Stimulated activated effector memory CD8-positive, alpha-beta T cell treated with anti-CD3 and anti-CD28 coated beads, Interleukin-12 subunit alpha, Interleukin-12 subunit beta, amount 100 ng/mL, for 72 hours (primary cell): ENCODE results near the gene GPD1.

ENCODE experiments used
- ATAC-seq: fragments of 150-1000 bp; cut with Tn5 transposase; 2 replicates; pipeline ENCODE4 v1.10.0; 2021
- DNase-seq, 2 donors: peaks; one replicate each; pipeline ENCODE4 v3.0.0; 2021 to 2022; ENCODE audit warnings: low spot score in 2 of 2
- H3K27ac Mint-ChIP-seq: one replicate; pipeline ENCODE4 v1.8.0; 2022; ENCODE audit warnings: mild to moderate bottlenecking, mixed read lengths
- H3K36me3 Mint-ChIP-seq: one replicate; pipeline ENCODE4 v1.8.0; 2022; ENCODE audit warnings: mild to moderate bottlenecking, mixed read lengths
- H3K4me1 Mint-ChIP-seq: one replicate; pipeline ENCODE4 v1.8.0; 2022; ENCODE audit warnings: mixed read lengths
- H3K4me3 Mint-ChIP-seq: one replicate; pipeline ENCODE4 v1.8.0; 2022; ENCODE audit warnings: mild to moderate bottlenecking, mixed read lengths
- H3K9me3 Mint-ChIP-seq: one replicate; pipeline ENCODE4 v1.8.0; 2022; ENCODE audit warnings: mixed read lengths

Gene GPD1

GRCh38 chr12:50103351-50103750, 457 bp upstream of the GPD1 start:
- Mint-ChIP-seq H3K4me1 (peaks cover 6% of the 10 kb centered on the region), H3K36me3 (peaks cover 35% of the 10 kb centered on the region), H3K27ac (peak overlapping the region; percentile 82), H3K4me3 (no peak overlapping the region), H3K9me3 (no peaks in the 10 kb centered on the region)
- no peak for DNase-seq
- ATAC-seq: no peak

- H3K4me1 Mint-ChIP-seq: peaks cover 6% of the 10 kb centered on the region
- H3K4me3 Mint-ChIP-seq: no peak overlapping the region
- H3K27ac Mint-ChIP-seq: peak overlapping the region; percentile 70
- H3K9me3 Mint-ChIP-seq: no peaks in the 10 kb centered on the region
- ATAC-seq (no peak), DNase-seq (no peak)
- H3K36me3 Mint-ChIP-seq: peaks cover 21% of the 10 kb centered on the region
Measured at GRCh38 chr12:50104417-50105366, 884 bp downstream of the GPD1 start.

- DNase-seq (no peak), ATAC-seq (no peak)
- H3K4me3 Mint-ChIP-seq: no peak overlapping the region
- peaks cover 11% of the 10 kb centered on the region for H3K36me3 Mint-ChIP-seq
- no peak overlapping the region for H3K27ac Mint-ChIP-seq
- H3K4me1 Mint-ChIP-seq: peaks cover 17% of the 10 kb centered on the region
- no peaks in the 10 kb centered on the region for H3K9me3 Mint-ChIP-seq
Measured at GRCh38 chr12:50105913-50106450, 2.2 kb downstream of the GPD1 start.

- no peak for DNase-seq
- Mint-ChIP-seq H3K4me1 (peaks cover 25% of the 10 kb centered on the region), H3K36me3 (peaks cover 9% of the 10 kb centered on the region), H3K9me3 (no peaks in the 10 kb centered on the region), H3K27ac (no peak overlapping the region), H3K4me3 (no peak overlapping the region)
- ATAC-seq: no peak
Measured at GRCh38 chr12:50106907-50107306, 3.1 kb downstream of the GPD1 start.

GRCh38 chr12:50107416-50108268, 3.8 kb downstream of the GPD1 start:
- no peaks in the 10 kb centered on the region for H3K9me3 Mint-ChIP-seq
- H3K27ac Mint-ChIP-seq: no peak overlapping the region
- peaks cover 9% of the 10 kb centered on the region for H3K36me3 Mint-ChIP-seq
- H3K4me1 Mint-ChIP-seq: peaks cover 25% of the 10 kb centered on the region
- no peak overlapping the region for H3K4me3 Mint-ChIP-seq
- ATAC-seq (no peak), DNase-seq (no peak)

GRCh38 chr12:50109319-50109718, 5.5 kb downstream of the GPD1 start:
- Mint-ChIP-seq H3K27ac (peak overlapping the region; percentile 61), H3K36me3 (peaks cover 16% of the 10 kb centered on the region), H3K9me3 (no peaks in the 10 kb centered on the region), H3K4me3 (no peak overlapping the region), H3K4me1 (peaks cover 21% of the 10 kb centered on the region)
- no peak for DNase-seq
- no peak for ATAC-seq

- peaks cover 26% of the 10 kb centered on the region for H3K4me1 Mint-ChIP-seq
- DNase-seq (no peak), ATAC-seq (no peak)
- peak overlapping the region; percentile 95 for H3K4me3 Mint-ChIP-seq
- H3K9me3 Mint-ChIP-seq: no peaks in the 10 kb centered on the region
- peaks cover 25% of the 10 kb centered on the region for H3K36me3 Mint-ChIP-seq
- peak overlapping the region; percentile 95 for H3K27ac Mint-ChIP-seq
Measured at GRCh38 chr12:50110127-50110761, 6.4 kb downstream of the GPD1 start.

- peak overlapping the region; percentile 95 for H3K27ac Mint-ChIP-seq
- peak overlapping the region; percentile 95 for H3K4me3 Mint-ChIP-seq
- peaks cover 32% of the 10 kb centered on the region for H3K4me1 Mint-ChIP-seq
- DNase-seq (peak; percentile 9 to 65), ATAC-seq (no peak)
- no peaks in the 10 kb centered on the region for H3K9me3 Mint-ChIP-seq
- peaks cover 31% of the 10 kb centered on the region for H3K36me3 Mint-ChIP-seq
Measured at GRCh38 chr12:50110762-50111351, 7.0 kb downstream of the GPD1 start.

- DNase-seq (no peak), ATAC-seq (no peak)
- Mint-ChIP-seq H3K27ac (peak overlapping the region; percentile 95), H3K4me1 (peaks cover 37% of the 10 kb centered on the region), H3K9me3 (no peaks in the 10 kb centered on the region), H3K36me3 (peaks cover 35% of the 10 kb centered on the region), H3K4me3 (peak overlapping the region; percentile 95)
Measured at GRCh38 chr12:50111395-50111692, 7.5 kb downstream of the GPD1 start.

GRCh38 chr12:50111693-50112455, 8.1 kb downstream of the GPD1 start, which contains the start of gene COX14:
Gene COX14, plus strand, starts transcription at chr12:50112236. Its CDS starts 7,808 bp downstream, at chr12:50120044.
- ATAC-seq (peak; percentile 90), DNase-seq (peak; percentile 99 to 100)
- Mint-ChIP-seq H3K27ac (peak within 1 kb of the TSS; percentile 95), H3K4me1 (peaks cover 40% of the 10 kb centered on the region), H3K4me3 (peak within 1 kb of the TSS; percentile 95), H3K36me3 (peaks cover 39% of the 10 kb centered on the region), H3K9me3 (no peaks in the 10 kb centered on the region)

GRCh38 chr12:50112456-50113218, 8.8 kb downstream of the GPD1 start:
- Mint-ChIP-seq H3K27ac (peak overlapping the region; percentile 95), H3K4me3 (peak overlapping the region; percentile 95), H3K36me3 (peaks cover 47% of the 10 kb centered on the region), H3K4me1 (peaks cover 46% of the 10 kb centered on the region), H3K9me3 (no peaks in the 10 kb centered on the region)
- DNase-seq: no peak
- ATAC-seq: no peak

GRCh38 chr12:50117057-50117622, 13.3 kb downstream of the GPD1 start:
- Mint-ChIP-seq H3K4me3 (no peak overlapping the region), H3K27ac (no peak overlapping the region), H3K9me3 (no peaks in the 10 kb centered on the region), H3K36me3 (peaks cover 78% of the 10 kb centered on the region), H3K4me1 (peaks cover 41% of the 10 kb centered on the region)
- ATAC-seq (no peak), DNase-seq (no peak)

GRCh38 chr12:50119387-50119786, 15.6 kb downstream of the GPD1 start:
- ATAC-seq (no peak), DNase-seq (no peak)
- H3K27ac Mint-ChIP-seq: no peak overlapping the region
- no peak overlapping the region for H3K4me3 Mint-ChIP-seq
- peaks cover 40% of the 10 kb centered on the region for H3K4me1 Mint-ChIP-seq
- no peaks in the 10 kb centered on the region for H3K9me3 Mint-ChIP-seq
- peaks cover 93% of the 10 kb centered on the region for H3K36me3 Mint-ChIP-seq
